NOMO-1 (cell line): Measurements from ENCODE around the gene ZCCHC3.
"Not testable (repeated sequence)": the region's sequence is repeated elsewhere in the genome, so short reads cannot be mapped to it uniquely, and the experiment has no call there.

Source experiments
- DNase-seq, 2 experiments: peaks; one replicate each; lab custom pipeline; 2025; ENCODE audit not compliant: unreplicated experiment in 2 of 2; lab: John Stamatoyannopoulos, UW

The ZCCHC3 gene

DNA sequence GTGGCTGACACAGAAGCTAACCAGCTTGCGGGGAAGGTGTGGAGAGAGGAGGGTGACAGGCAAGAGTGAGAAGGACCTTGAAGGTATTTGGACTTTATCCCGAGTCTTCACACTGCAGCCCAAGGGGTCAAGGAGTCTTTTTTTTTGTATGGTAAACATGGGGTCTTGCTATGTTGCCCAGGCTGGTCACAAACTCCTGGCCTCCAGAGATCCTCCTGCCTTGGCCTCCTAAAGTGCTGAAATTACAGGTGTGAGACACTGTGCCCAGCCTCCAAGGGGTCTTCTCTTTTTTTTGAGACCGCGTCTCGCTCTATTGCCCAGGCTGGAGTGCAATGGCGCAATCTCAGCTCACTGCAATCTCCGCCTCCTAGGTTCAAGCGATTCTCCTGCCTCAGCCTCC, 37.2 kb downstream of the ZCCHC3 start:
- no peak for DNase-seq

DNA sequence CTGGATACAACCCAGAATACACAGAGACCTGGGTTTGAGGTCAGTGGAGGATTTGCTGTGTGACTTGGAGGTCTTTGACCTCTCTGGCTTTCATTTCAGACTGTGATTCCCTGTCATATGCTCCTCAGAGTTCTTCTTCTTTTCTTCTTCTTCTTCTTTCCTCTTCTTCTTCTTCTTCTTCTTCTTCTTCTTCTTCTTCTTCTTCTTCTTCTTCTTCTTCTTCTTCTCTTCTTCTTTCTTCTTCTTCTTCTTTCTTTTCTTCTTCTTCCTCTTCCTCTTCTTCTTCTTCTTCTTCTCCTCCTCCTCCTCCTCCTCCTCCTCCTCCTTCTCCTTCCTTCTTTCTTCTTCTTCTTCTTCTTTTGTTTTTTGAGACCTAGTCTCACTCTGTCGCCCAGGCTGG, 38.7 kb downstream of the ZCCHC3 start:
- DNase-seq = not testable (repeated sequence)

DNA sequence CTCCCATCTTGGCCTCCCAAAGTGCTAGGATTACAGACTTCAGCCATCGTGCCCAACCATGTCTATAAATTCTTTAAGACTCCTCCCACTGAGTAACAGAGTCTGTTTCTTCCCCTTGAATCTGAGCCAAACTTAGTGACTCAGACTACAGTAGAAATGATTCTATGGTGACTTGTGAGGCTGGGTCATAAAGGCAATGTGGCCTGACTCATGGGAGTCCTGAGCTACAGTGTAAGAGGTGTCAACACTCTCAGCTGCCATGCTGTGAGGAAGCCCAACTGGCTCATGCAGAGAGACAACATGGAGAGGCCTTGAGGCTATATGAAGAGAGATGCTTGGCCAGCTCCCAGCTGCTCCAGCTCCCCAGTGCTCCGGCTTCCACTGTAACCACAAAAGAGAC, 44.3 kb downstream of the ZCCHC3 start:
- DNase-seq = peak in 1 of 2 experiments; percentile 12

DNA sequence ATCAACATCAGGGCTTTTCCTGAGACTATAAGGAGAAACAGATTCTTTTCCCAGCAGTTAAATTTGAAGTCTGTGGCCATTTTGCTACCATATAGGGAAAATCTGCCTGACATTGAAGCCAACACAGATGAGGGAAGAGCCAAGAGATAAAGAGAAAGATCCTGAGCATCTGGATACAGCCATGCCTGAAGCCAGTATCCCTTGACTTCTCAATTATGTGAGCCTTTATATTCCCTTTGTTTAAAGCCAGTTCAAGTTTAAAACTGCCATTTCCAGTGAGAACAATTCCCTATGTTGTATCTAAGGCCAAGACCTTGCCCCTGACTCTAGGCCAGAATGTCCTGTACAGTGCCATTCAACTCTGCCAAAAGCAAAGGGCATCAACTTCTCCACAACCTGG, 45.7 kb downstream of the ZCCHC3 start:
- no peak for DNase-seq

- no peak for DNase-seq
These were observed 48.8 kb downstream of the ZCCHC3 start for GRCh38 chr20:346033-346639.

DNA sequence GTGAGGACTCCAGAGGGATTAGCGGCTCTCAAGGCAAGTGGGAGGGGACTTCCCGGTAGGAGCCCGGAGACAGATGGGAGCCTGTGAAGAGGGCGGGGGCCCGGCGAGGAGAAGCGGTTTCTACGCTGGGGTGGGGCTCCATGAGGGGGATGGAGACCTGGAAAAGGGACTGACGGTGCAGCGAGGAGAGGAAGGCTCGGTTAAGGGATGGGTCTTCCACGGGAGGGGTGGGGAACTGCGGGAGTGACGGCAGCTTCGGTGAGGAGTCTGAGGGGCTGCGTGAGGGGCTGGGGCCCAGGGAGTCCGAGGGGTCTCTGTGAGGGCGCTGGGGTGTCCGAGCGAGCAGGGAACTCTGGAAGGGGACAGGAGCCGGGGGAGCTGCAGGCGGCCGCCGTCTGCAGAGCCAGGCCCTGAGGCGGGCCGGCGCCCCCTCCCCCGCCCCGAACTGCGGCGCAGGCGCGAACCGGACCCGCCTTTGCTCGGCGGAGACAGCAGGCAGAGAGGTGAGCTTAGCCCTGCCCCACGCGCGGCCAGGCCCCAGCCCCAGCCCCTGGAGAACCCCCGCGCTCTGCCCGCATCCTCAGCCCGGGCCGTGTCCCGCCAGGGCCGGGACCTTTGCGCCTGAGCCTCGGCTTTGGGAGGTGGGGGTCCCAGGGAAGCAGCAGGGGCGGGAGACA, 49.4 kb downstream of the ZCCHC3 start, which contains the start of gene NRSN2:
TSS of gene NRSN2 (plus strand) at position 472 of the 677 bp plus-strand sequence. CDS start 2,533 bp downstream, outside the sequence.
- no peak for DNase-seq

DNA sequence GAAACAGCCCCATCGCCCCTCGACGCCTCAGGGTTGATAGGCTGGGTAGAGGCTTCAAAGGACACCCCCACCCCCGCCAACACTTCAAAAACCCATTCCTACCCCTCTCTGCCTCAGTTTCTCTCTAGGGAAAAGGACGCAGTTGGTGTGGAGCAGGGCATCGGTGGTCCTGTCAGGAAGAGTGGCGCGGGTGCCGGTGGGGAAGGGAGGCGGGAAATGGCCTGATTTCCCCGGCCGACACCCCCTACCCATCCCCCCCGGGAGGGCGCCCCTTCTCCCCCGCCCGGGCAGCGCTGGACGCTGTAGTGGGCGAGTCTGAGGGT, 49.9 kb downstream of the ZCCHC3 start:
- DNase-seq = no peak

DNA sequence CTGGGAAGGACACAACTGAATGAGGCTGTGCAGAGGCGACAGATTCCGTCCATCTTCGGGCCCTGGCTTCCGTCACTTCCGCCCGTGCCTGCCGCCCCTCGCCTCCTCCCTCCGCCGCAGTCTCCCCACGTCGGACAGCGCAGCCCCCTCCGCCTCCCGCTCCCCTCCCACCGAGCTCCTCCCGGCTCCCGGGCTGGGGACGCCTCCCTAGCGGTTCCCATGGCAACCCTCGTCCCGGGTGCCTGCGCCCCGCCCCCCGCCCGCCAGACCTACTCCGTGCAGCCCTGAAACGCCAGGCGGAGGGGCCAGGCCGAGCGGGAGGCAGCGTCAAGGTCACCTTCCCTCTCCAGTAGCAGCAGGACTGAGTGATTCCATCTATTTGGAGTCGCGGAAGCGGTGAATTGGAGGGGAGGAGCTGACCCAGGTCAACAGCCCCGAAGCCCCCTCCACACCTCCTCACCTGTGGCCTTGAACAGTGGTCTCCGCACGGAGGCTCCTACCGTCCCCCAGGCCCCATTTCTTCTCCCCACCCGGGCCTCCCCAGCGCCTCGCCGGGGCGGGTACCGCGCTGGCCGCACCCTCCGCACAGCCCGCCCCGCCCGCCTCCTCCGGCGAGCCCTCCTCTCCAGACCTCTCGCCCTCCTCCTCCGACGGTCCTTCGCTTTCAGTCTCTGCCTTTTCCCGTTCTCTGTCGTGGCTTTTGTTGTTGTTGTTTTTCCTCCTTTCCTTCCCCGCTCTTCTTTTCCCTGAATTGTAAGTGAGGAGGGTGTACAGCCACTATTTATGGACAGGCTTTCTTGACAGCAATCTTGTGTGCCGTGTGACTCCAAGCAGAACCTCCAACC, 50.5 kb downstream of the ZCCHC3 start:
- peak; percentile 76 to 84 for DNase-seq

- DNase-seq = no peak
These were observed 51.8 kb downstream of the ZCCHC3 start for GRCh38 chr20:348972-349841.
